HepG2 (cell line): ENCODE results near the gene CHMP4B.

Source experiments
- ADNP ChIP-seq: sonication (generic); formaldehyde crosslinking; IDR thresholded peaks from 2 replicates; pipeline ENCODE4 v1.4.0; 2020; ENCODE audit warnings: missing genetic modification reagents
- ATF7 ChIP-seq, 2 experiments: fragments of 450-650 bp in 1 of 2; sonication (generic) in 1 of 2; formaldehyde crosslinking in 1 of 2; IDR thresholded peaks; 2 replicates each; pipeline versions ENCODE4 v1.4.0 to v1.6.1; 2016 to 2020; ENCODE audit warnings: antibody characterized with exemption in 1 of 2, mild to moderate bottlenecking in 1 of 2, missing genetic modification reagents in 1 of 2
- BRD4 ChIP-seq: sonication (generic); formaldehyde crosslinking; IDR thresholded peaks from 2 replicates; pipeline ENCODE4 v1.4.0; 2020; ENCODE audit warnings: missing genetic modification reagents
- EZH2 ChIP-seq: conservative IDR thresholded peaks from 2 replicates; pipeline ENCODE4 v1.6.1; 2012; ENCODE audit warnings: mild to moderate bottlenecking, low read depth, low read length, moderate library complexity
- HDAC2 ChIP-seq: sonication (generic); formaldehyde crosslinking; IDR thresholded peaks from 2 replicates; pipeline ENCODE4 v1.4.0; 2020; ENCODE audit warnings: missing genetic modification reagents
- MED1 ChIP-seq: sonication (generic); formaldehyde crosslinking; IDR thresholded peaks from 2 replicates; pipeline ENCODE4 v1.4.0; 2020; ENCODE audit warnings: missing genetic modification reagents
- NR1H2 ChIP-seq: sonication (generic); formaldehyde crosslinking; IDR thresholded peaks from 2 replicates; pipeline ENCODE4 v1.8.1; 2022; ENCODE audit warnings: low read depth, missing genetic modification reagents, borderline replicate concordance
- NRL ChIP-seq: sonication (generic); formaldehyde crosslinking; IDR thresholded peaks from 2 replicates; pipeline ENCODE4 v1.5.0; 2020; ENCODE audit warnings: missing genetic modification reagents, mild to moderate bottlenecking, moderate library complexity, borderline replicate concordance
- POLR2A ChIP-seq, 2 experiments: IDR thresholded peaks; 2 replicates each; pipeline ENCODE4 v1.6.1; 2011; ENCODE audit warnings: low read depth in 2 of 2, low read length in 2 of 2, mild to moderate bottlenecking in 1 of 2, moderate library complexity in 1 of 2; ENCODE audit not compliant: insufficient read depth in 1 of 2
- POLR2G ChIP-seq: fragments of 200-400 bp; formaldehyde crosslinking; IDR thresholded peaks from 2 replicates; pipeline ENCODE4 v1.6.1; 2018; ENCODE audit warnings: mild to moderate bottlenecking, low read depth, low read length, moderate library complexity
- PRPF4 ChIP-seq: fragments of 200-400 bp; formaldehyde crosslinking; IDR thresholded peaks from 2 replicates; pipeline ENCODE4 v1.6.1; 2016; ENCODE audit warnings: low read length, low read depth; ENCODE audit not compliant: poor library complexity, severe bottlenecking
- ZNF121 ChIP-seq: sonication (generic); formaldehyde crosslinking; IDR thresholded peaks from 2 replicates; pipeline ENCODE4 v1.5.0; 2020; ENCODE audit warnings: mild to moderate bottlenecking, missing genetic modification reagents
- TF ChIP-seq, protein P1 (sequence below), 2 experiments: sonication (generic) in 1 of 2; formaldehyde crosslinking in 1 of 2; IDR thresholded peaks; 2 replicates each; pipeline versions ENCODE4 v1.5.1 to v1.6.1; 2011 to 2020; ENCODE audit warnings: borderline replicate concordance in 1 of 2, low read depth in 1 of 2, low read length in 1 of 2, mild to moderate bottlenecking in 1 of 2, missing genetic modification reagents in 1 of 2, moderate library complexity in 1 of 2
- TF ChIP-seq, protein P2 (sequence below): sonication (generic); formaldehyde crosslinking; IDR thresholded peaks from 2 replicates; pipeline ENCODE4 v1.5.0; 2020; ENCODE audit warnings: mild to moderate bottlenecking, missing genetic modification reagents, moderate library complexity

DNA sequence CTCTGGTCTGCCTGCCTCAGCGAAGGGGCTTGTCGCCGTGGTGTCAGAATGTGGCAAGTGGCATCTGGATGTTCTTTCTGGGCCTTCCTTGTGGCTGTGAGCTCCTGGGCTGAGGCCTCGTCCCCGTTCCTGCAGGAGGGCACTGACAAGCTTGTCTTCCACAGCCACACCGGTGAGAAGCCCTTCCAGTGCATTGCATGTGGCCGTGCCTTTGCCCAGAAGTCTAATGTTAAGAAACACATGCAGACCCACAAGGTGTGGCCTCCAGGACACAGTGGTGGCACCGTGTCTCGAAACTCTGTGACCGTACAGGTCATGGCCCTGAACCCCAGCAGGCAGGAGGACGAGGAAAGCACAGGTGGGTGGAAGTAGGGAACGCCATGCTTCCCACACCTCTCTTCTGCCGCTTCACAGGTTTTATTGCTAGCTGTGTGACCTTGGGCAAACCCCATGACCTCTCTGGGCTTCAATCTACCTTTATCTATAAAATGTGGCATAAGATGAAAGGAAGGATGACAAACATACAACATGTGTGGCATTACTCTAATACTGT is 49.4 kb upstream of the CHMP4B start:
- TF ChIP-seq NR1H2 (CRISPR knock-in tag) = no peak
- TF ChIP-seq NRL (CRISPR knock-in tag) = no peak
- no peak for TF ChIP-seq POLR2G
- TF ChIP-seq, protein P1, sequence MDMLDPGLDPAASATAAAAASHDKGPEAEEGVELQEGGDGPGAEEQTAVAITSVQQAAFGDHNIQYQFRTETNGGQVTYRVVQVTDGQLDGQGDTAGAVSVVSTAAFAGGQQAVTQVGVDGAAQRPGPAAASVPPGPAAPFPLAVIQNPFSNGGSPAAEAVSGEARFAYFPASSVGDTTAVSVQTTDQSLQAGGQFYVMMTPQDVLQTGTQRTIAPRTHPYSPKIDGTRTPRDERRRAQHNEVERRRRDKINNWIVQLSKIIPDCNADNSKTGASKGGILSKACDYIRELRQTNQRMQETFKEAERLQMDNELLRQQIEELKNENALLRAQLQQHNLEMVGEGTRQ (IDR thresholded peaks at IDR 0.05; ENCODE audit: low read depth, low read length) = no peak
- TF ChIP-seq, protein P1 (CRISPR knock-in tag; IDR thresholded peaks at IDR 0.05; ENCODE audit: borderline replicate concordance) = no peak
- TF ChIP-seq HDAC2 (CRISPR knock-in tag) = no peak
- no peak for TF ChIP-seq BRD4 (CRISPR knock-in tag)
- TF ChIP-seq POLR2A (IDR thresholded peaks at IDR 0.05; ENCODE audit: insufficient read depth in 1 of 2, low read depth in 2 of 2, low read length in 2 of 2) = no peak
- TF ChIP-seq, protein P2, sequence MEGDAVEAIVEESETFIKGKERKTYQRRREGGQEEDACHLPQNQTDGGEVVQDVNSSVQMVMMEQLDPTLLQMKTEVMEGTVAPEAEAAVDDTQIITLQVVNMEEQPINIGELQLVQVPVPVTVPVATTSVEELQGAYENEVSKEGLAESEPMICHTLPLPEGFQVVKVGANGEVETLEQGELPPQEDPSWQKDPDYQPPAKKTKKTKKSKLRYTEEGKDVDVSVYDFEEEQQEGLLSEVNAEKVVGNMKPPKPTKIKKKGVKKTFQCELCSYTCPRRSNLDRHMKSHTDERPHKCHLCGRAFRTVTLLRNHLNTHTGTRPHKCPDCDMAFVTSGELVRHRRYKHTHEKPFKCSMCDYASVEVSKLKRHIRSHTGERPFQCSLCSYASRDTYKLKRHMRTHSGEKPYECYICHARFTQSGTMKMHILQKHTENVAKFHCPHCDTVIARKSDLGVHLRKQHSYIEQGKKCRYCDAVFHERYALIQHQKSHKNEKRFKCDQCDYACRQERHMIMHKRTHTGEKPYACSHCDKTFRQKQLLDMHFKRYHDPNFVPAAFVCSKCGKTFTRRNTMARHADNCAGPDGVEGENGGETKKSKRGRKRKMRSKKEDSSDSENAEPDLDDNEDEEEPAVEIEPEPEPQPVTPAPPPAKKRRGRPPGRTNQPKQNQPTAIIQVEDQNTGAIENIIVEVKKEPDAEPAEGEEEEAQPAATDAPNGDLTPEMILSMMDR = no peak
- TF ChIP-seq MED1 (CRISPR knock-in tag) = no peak
- TF ChIP-seq PRPF4 = no peak
- no peak for TF ChIP-seq ATF7 (IDR thresholded peaks at IDR 0.05)
- TF ChIP-seq ATF7 (CRISPR knock-in tag; IDR thresholded peaks at IDR 0.05) = no peak
- no peak for TF ChIP-seq ZNF121 (CRISPR knock-in tag)
- no peak for TF ChIP-seq ADNP (CRISPR knock-in tag)
- TF ChIP-seq EZH2 = no peak
